ENCODE measurements around the gene DNAH3.
"Not testable (repeated sequence)": the region's sequence is repeated elsewhere in the genome, so short reads cannot be mapped to it uniquely, and the experiment has no call there.

Gene DNAH3

DNA sequence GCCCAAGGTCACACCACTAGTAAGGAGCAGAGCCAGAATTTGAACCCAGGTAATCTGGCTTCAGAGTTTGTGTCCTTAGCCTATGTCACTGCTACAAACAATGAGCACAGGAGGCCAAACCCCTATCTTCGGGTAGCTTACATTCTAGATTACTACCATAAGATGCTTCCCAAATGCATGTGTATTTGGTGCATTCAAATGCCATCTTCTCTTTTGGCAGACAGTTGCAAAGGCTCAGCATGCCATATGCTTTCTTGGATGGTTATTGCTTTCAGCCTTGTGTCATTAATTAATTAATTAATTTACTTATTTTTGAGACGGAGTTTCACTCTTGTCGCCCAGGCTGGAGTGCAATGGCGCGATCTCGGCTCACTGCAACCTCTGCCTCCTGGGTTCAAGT is 80.7 kb downstream of the DNAH3 start:
- no peak for DNase-seq

DNA sequence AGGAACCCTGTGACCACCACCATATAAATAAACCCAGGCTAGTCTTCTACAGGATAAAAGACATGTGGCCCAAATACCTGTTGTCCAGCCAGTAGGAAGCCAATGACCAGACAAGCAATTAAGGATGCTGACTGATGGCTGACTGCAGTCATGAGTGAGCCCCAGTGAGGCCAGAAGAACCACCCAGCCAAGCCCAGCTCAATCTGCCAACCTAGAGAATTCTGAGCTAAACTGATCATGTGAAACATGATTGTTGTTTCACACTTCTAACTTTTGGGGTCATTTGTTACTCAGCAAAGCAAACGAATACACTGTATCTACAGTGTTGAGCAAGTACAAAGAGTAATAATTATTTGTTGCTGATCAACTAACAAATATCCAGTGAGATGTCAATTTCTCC is 86.4 kb downstream of the DNAH3 start:
- no peak for DNase-seq

DNA sequence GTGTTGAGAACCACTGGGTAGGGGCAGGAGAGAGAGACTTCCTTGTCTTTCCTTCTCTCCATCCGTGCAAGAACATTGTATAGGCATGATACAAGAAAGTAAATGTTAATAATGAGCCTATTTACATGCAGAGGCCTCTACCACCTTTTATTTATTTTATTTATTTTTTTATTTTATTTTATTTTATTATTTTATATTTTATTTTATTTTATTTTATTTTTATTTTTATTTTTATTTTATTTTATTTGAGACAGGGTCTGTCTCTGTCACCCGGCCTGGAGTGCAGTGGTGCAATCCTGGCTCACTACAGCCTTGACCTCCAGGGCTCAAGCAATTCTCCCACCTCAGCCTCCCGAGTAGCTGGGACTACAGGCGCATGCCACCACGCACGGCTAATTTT is 87.3 kb downstream of the DNAH3 start:
- not testable (repeated sequence) for DNase-seq

DNA sequence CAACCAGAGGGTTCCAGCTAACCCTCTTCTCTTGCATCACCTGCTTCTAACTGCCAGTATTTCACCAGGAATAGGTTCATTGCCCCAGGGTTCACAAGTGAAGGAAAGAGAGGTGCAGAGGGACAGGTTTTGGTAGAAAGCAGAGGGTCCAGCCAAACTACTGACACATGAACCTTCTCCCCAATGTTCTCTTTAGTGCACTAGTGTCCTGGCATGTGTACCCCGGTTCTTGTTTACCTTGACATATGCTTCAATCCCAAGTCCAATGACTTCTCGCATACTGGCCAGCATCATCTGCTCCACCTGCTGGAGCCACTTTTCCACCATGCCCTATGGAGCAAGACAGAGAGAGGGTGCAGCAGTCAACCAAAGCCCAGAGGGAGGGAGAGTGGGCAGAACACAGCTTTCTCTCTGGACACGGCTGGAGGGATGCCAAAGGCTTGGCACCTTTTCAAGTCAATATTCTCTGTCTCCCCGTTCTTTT is 90.6 kb downstream of the DNAH3 start:
- no peak for DNase-seq

DNA sequence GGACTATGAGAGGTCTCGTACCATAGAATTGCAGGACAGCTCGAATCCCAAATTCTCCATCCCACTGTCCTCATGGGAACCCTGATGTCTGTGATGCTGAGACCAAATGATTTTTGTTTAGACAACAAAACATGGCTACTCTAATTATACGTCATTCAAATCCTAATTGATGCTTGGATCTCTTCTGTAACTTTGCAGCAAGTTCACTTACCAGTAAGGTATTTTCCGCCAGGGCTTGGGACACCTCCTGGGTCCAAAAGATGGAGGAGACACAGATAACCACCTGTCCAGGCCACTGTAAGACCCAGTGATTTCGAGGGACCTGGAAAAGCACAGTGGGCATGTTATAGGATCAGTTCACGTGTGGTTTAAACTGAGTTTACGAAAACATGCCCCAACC is 92.8 kb downstream of the DNAH3 start:
- no peak for DNase-seq

DNA sequence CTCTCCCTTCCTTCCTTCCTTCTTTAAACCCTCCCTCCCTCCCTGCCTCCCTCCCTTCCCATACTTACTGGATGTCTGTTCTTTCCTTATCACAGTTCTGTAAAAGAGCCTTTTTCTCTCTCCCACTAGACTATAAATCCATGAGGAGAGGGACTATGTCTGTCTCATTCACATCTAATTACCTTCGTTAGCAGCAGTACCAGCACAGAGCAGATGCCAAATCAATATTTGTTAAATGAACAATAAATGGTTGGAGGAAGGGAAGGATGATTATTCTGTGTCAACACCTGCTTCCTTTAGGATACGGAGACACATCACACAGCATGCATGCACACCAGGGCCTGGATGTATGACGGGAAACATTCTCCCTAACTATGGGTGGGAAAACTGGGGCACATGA is 94.2 kb downstream of the DNAH3 start:
- no peak for DNase-seq

DNA sequence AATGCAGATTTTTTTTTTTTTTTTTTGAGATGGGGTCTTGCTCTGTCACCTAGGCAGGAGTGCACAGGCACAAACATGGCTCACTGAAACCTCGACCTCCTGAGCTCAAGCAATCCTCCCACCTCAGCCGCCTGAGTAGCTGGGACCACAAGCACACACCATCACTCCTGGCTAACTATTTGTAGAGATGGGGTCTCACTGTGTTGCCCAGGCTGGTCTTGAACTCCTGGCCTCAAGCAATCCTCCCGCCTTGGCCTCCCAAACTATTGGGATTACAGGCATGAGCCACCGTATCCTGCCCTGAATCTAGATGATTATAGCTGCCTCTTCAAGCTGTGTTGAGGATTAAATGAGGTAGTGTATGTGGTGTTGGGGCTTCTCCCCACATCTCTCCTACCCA is 94.9 kb downstream of the DNAH3 start:
- not testable (repeated sequence) for DNase-seq

DNA sequence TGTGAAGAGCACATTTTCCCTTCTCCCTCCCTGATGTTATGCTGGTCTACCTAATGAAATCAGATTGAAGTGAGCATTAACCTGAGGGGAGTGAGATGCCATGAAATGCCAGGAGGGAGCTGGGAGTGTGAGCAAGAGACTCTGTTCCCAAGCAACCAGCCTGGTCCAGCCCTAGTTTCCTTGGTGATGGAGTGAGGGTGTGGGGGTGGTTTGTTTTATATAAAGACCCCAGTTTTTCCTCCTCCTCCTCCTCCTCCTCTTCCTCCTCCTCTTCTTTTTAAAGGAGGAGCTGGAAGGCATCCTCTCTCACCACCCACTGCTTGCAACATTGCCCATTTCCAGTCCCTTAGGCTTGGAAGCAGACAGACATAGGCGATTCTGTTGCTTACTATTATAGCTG is 97.1 kb downstream of the DNAH3 start:
- no peak for DNase-seq

DNA sequence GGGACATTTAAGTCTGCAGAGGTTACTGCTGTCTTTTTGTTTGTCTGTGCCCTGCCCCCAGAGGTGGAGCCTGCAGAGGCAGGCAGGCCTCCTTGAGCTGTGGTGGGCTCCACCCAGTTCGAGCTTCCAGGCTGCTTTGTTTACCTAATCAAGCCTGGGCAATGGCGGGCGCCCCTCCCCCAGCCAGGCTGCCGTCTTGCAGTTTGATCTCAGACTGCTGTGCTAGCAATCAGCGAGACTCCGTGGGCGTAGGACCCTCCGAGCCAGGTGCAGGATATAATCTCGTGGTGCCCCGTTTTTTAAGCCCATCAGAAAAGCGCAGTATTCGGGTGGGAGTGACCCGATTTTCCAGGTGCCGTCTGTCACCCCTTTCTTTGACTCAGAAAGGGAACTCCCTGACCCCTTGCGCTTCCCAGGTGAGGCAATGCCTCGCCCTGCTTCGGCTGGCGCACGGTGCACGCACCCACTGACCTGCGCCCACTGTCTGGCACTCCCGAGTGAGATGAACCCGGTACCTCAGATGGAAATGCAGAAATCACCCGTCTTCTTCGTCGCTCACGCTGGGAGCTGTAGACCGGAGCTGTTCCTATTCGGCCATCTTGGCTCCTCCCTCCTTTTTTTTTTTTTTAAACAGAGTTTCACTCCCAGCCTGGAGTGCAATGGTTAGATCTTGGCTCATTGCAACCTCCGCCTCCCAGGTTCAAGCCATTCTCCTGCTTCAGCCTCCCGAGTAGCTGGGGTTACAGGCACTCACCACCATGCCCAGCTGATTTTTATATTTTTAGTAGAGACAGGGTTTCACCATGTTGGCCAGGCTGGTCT is 102.3 kb downstream of the DNAH3 start:
- not testable (repeated sequence) for DNase-seq

DNA sequence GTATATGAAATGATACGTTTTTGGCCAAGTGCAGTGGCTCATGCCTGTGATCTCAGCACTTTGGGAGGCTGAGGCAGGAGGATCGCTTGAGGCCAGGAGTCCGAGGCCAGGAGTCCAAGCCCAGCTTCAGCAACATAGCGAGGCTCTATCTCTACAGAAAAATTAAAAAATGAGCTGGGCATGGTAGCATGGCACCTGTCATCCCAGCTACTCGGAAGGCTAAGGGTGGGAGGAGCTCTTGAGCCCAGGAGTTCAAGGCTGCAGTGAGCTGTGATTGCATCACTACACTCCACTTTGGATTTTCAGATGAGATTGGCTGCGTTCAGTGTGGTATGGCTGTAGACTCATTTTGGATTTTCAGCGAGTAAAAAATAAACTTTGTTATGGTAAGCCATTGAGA is 112.4 kb downstream of the DNAH3 start:
- no peak for DNase-seq

DNA sequence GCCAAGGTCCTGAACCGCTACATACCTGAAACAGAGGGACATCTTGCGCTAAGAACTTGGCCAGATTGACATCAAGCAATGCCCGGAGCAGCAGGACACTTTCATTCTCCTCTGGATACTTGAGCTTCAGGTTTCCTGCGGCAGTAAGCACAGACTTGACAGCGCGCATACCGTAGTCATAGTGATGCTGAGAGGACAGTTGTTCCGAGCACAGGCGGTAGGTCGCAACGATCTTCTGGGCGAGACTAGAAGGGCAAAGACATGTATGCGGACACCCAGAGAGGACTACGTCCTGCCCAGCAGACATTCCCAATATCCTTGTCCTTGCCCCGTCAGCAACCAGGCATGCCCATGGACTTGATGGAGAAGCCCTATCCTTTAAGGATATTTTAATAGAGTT is 112.9 kb downstream of the DNAH3 start:
- no peak for DNase-seq

DNA sequence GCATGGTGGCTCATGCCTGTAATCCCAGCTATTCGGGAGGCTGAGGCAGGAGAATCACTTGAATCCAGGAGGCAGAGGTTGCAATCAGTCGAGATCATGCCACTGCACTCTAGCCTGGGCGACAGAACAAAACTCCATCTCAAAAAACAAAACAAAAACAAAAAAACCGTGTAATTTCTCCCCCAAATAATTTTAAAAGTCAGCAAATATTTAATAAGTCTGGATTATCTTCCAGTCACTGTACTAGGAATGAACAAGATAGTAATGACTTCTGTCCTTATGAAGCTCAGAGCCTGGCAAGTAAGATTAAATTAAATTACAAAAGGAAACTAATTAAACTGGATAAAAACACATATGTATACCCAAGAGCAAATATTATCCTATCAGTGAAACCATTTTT is 113.5 kb downstream of the DNAH3 start:
- no peak for DNase-seq

DNA sequence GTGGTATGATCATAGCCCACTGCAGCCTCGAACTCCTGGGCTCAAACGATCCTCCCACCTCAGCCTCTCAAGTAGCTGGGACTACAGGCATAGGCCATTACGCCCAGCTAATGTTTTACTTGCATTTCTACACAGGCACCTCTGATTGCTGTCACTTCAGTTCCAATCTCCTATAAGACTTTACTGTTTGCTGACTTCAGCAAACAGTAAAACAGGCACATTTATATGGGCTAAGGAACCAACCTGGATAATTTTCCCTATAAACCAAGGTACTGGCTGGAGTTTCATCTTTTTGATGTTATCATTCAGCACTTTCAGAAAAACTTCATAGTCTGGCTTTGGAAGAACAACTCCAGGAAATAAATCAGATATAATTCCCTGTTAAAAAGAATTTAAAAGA is 114.2 kb downstream of the DNAH3 start:
- no peak for DNase-seq

DNA sequence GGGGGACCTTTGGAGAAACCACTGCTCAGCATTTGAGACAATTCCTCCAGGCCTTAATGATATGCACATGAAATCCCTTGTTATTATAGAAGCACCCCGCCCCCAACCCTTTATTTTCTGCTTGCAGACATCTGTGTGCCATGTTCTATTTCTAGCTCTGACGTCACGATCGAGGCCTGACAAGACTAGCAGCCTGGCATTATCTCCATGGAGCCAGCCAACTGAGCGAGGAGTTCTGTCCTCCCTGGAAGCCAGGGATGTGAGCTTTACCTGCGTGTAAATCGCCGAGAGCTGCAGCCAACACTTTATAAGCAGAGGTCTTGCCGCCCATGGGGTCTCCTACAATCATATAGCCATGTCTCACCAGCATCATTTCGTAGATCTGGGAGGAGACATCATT is 116.9 kb downstream of the DNAH3 start:
- no peak for DNase-seq

DNA sequence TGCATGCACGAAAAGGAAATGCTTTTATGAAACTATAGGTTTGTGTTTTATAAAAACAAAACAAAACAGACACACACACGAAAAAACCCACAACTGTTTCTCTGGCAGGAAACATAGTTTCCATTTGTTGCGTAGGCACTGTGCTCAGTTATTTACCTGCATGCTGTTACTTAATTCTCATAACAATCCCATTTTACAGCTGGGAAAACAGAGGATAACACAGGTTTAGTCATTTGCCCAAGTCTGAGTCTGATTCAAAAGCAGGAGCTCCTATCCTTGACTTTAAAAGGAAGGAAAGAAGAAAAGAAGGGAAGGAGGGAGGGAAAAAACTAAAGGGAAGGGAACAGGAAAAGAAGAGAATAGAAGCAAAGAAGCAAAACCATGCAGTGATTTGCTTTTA is 117.4 kb downstream of the DNAH3 start:
- no peak for DNase-seq

DNA sequence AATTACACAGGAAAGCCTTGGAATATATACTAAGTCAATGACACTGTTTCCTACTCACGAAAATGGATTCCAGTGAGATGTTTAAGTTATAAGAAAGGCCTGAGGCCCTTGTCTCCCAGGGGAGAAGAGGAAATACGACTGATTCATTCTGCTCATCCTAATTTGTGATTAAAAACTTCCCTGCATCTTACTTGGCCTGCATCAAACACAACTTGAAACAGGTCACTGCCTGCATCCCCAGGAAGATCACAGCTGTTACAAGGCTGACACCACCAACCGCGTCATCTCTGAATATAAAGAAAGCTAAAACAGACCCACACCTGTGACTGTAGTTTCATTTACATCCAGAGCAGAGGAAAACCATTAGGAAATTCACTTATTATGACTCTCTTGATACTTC is 121.9 kb downstream of the DNAH3 start:
- no peak for DNase-seq

DNA sequence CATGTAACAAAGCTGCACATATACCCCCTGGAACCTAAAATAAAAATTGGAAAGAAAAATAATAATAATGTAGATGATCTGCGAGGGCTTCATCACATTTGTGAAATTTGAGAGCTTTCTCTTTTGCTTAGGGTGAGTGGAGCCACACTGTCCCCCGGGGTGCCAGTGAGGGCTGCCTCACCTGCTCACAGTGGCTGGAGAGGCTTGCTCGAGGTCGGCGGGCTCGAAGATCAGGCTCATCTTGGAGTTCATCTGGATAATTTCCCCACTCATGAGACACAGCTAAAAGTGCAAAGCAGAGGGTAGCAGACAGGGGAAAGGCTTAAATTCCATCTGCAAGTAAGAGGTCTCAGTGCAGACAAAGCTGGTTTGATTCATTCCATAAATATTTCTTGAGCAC is 123.8 kb downstream of the DNAH3 start:
- no peak for DNase-seq

DNA sequence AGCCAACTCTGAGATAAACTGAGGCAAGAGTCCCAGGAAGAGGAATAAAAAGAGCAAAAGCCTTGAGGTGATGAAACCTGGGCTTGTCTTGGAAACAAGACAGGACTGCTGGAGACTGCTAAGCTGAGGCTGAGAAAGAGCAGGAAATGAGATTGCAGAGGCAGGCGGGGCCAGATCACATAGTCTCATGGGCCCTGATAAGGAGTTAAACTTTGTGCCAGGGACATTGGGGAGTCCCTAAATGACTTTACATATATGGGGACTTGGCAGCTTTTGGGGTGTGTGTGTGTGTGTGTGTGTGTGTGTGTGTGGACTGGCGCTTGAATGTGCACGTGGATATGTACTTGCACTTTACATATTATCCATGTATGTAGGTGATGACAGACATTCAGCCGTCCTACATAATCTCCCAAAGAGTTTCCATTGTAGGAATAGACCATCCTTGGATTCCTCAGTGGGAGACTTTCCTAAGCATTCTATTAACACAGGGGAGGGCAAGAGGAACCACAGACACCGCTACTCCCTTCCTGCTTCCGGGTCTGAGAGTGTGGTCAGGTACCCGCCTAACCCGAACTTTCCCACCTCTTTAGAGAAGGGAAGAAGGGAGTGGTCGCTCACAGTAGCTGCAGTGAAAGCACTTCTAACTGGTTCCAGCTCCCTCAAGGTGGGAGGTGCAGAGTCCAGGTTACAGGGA is 127.0 kb downstream of the DNAH3 start:
- DNase-seq, result no peak

DNA sequence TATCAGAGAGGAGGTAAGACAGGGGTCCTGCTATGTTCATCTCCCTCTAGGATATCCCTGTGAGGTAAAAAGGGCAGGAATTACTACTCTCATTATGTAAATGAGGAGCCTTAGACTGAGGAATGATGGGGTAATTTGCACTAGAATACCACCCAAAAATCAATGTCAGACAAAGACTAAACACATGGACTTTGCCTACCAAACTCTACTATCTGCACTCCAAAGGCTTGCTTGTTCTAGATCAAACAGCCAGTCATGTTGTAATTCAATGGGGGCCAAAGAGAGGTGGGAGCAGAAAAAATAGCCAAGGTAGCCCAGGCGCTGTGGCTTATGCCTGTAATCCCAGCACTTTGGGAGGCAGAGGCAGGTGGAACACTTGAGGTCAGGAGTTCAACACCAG is 129.3 kb downstream of the DNAH3 start:
- no peak for DNase-seq

DNA sequence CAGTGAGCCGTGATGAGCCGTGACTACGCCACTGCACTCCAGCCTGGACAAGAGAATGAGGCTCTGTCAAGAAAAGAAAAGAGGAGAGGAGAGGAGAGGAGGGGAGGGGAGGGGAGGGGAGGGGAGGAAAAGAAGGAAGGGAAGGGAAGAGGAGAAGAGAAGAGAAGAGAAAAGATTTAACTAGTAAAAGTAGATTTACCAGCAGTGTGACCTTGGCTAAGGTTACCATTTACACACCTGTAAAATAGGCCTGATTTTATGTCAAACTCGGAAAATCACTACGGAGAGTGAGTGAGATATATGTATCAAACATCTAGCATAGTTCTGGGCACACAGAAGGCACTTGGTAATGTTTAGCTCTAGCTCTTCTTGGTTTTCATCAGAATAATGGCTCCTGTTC is 140.8 kb downstream of the DNAH3 start:
- no peak for DNase-seq

DNA sequence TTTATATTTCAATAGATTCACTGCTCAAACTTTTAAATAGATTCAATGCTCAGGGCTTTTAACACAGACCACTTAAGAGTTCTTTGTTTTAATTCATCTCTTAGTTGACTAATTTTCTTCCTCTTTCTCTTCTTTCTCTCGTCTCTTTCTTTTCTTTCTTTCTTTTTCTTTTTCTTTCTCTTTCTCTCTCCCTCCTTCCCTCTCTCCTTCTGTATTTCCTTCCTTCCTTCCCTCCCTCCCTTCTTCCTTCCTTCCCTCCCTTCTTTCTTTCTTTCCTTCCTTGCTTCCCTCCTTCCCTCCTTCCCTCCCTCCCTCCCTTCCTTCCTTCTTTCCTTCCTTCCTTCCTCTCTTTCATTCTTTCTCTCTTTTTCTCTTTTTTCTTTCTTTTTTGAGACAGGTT is 145.6 kb downstream of the DNAH3 start:
- DNase-seq, result no peak

DNA sequence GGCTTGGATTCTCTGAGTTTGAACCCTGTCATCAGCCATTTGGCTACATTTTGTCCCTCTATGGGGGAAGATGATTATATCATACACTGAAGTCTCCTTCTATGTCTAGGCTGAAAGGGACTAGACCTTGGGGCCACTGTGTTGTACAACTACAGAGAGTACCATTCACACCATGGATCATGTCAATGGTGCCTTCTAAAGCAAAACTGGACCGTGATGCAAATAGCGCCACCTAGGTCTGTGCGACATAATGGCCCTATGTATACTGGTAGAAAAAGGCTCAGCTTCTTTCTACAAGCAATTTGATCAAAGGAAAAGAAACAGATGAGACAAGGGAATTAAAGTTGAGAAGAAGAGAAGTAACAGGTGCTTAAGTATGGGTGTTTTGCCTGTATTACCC is 149.4 kb downstream of the DNAH3 start:
- peak; percentile 14 for DNase-seq

DNA sequence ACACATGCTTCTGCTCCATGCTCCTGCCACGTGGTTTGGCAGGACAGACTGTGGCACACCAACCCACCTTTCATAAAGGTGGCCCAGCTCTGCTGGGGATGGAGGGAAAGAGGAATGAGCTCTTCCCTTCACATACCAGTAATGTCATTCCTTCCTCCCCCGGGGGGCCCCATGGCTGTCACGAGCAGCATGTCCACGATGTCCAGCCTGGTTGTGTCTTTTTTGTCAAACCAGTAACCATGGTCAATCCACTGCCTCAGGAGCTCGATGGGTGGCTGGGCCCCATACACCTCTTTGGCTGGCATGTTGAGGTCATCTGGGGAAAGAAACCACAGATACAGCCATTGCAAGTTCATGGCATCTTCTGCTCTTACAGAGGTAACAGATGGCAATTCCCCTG is 153.5 kb downstream of the DNAH3 start:
- no peak for DNase-seq

DNA sequence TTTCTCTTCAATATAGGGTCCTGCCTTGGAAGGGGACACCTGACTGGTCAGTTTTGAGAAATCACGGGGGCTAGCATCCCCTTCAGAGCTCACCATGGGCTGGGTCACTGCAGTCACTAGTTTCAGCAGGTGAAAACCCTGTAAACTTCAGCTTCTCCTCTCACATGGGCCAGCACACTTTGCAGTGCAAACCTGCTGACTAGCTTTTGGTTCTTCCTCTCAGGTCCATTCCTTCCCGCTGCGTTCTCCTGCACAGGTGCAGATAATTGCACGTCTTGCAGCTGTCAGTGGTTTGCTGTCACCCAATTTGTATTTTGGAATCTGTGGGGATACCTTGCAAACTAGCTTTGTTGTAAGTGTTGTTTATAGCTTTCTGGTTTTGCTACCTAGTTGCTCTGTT is 154.9 kb downstream of the DNAH3 start:
- no peak for DNase-seq
